Measurements from ENCODE around the gene PLBD1.

DNA sequence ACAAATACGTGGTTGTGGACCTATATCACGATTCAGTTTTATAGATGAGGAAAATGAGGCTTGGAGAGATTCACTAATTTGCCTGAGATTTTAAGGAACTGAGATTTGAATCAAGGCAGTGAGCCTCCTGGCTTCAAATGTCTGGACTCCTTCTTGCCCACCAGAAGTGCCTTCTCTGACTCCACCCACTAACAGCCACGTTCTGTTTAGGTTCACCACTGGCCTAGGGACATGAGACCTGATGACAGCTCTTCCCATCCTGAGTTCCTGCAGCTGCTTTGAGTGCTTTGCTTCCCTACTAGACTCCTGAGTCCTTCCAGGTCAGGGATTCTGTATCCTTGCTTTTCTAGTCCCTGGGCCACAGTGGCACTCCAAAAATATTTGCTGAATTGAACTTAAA is 57.1 kb downstream of the PLBD1 start:
- TF ChIP-seq CTCF (IDR thresholded peaks at IDR 0.05; ENCODE audit: low read length): no peak
- TF ChIP-seq EZH2 (IDR thresholded peaks at IDR 0.05; ENCODE audit: borderline replicate concordance, low read length): no peak

All from OCI-LY1 (cell line).